Islet precursor cell (in vitro differentiated cells): ENCODE measurements around the gene ADM5.
"Not testable (repeated sequence)": the region's sequence is repeated elsewhere in the genome, so short reads cannot be mapped to it uniquely, and the experiment has no call there.

Source experiments
- DNase-seq: peaks from one replicate; pipeline ENCODE4 v3.0.0-alpha.2; 2018

ADM5 gene

GRCh38 chr19:49704888-49705642 lies 15.7 kb downstream of the ADM5 start:
- no peak for DNase-seq

- DNase-seq = no peak
Observed at GRCh38 chr19:49705919-49706318, 16.5 kb downstream of the ADM5 start.

- peak; percentile 70 for DNase-seq
Observed at GRCh38 chr19:49710372-49710951, 21.1 kb downstream of the ADM5 start.

GRCh38 chr19:49712397-49712859 lies 23.0 kb downstream of the ADM5 start:
- peak; percentile 84 for DNase-seq

- DNase-seq = peak; percentile 81
Observed at GRCh38 chr19:49713236-49713845, 23.9 kb downstream of the ADM5 start.

- no peak for DNase-seq
Observed at GRCh38 chr19:49716154-49716553, 26.8 kb downstream of the ADM5 start.

GRCh38 chr19:49718511-49718910 lies 29.1 kb downstream of the ADM5 start:
- DNase-seq = no peak

GRCh38 chr19:49718991-49719390 lies 29.6 kb downstream of the ADM5 start:
- no peak for DNase-seq

- DNase-seq = not testable (repeated sequence)
Observed at GRCh38 chr19:49719420-49719819, 30.0 kb downstream of the ADM5 start.

GRCh38 chr19:49727217-49728030 lies 38.0 kb downstream of the ADM5 start:
- DNase-seq = no peak

GRCh38 chr19:49730166-49730565 lies 40.8 kb downstream of the ADM5 start:
- DNase-seq = no peak

- no peak for DNase-seq
Observed at GRCh38 chr19:49738268-49738667, 48.9 kb downstream of the ADM5 start.

GRCh38 chr19:49739098-49739497 lies 49.7 kb downstream of the ADM5 start:
- no peak for DNase-seq

- DNase-seq = no peak
Observed at GRCh38 chr19:49739933-49740332, 50.5 kb downstream of the ADM5 start.
